GM18861 (cell line): Measurements from ENCODE around the gene ZNF318.
"Not testable (repeated sequence)": the region's sequence is repeated elsewhere in the genome, so short reads cannot be mapped to it uniquely, and the experiment has no call there.

Experiments used
- ATAC-seq: cut with Tn5 transposase; IDR thresholded peaks from one replicate; pipeline ENCODE4 v1.9.1; 2021; ENCODE audit not compliant: unreplicated experiment

ZNF318 gene

DNA sequence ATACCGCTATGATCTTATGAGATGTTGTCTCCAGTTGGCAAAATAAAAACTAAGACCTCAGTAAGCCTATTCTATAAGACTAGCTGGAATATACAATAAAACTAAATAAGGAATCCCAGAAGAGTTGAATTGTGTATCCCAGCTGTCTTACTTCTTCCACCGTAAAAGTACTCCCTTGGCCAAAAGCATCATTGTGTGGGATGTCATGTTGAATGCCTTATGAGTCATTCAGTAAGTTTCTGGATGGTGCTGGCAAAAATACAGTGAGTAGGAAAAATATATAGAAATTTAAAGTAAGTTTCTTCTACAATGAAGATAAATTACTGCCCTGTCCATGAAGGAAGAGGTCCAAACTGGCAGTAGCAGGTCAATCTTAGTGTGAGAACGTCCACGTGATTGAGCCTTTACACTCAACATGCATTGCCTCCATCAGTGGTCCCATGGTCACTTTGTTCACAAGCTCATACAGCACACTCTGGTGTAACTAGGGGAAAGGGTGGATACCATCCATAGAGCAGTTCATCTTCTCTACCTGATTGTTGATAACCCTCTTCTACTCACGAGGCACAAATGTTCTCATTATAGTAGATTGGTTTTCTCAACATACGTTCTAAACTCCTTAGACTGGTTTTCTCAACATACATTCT, 13.7 kb upstream of the ZNF318 start:
- peak; percentile 22 for ATAC-seq

DNA sequence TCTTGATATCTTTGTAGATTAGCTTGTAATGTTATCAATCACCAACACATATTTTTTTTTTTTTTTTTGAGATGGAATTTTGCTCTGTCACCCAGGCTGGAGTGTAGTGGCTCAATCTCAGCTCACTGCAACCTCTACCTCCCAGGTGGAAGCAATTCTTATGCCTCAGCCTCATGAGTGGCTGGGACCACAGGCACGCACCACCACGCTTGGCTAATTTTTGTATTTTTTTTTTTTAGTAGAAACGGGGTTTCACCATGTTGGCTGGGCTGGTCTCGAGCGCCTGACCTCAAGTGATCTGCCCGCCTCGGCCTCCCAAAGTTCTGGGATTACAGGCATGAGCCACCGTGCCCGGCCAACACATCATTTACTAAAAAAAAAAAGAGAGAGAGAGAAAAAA, 11.4 kb upstream of the ZNF318 start:
- not testable (repeated sequence) for ATAC-seq

DNA sequence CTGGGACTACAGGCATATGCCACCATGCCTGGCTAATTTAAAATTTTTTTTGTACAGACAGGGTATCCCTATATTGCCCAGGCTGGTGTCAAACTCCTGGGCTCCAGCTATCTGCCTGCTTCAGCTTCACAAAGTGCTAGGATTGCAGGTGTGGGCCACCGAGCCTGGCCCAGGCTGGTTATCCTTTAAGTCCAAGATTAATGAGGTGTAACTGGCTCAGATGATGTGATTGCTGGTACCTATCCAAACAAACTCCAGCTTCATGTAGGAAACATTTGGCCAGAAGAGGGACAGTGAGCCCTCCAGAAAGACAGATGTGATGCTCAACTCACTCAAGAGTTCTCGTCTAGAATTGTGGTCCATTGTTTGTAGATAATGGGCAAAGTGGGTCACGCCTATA, 9.2 kb upstream of the ZNF318 start:
- ATAC-seq, result no peak

DNA sequence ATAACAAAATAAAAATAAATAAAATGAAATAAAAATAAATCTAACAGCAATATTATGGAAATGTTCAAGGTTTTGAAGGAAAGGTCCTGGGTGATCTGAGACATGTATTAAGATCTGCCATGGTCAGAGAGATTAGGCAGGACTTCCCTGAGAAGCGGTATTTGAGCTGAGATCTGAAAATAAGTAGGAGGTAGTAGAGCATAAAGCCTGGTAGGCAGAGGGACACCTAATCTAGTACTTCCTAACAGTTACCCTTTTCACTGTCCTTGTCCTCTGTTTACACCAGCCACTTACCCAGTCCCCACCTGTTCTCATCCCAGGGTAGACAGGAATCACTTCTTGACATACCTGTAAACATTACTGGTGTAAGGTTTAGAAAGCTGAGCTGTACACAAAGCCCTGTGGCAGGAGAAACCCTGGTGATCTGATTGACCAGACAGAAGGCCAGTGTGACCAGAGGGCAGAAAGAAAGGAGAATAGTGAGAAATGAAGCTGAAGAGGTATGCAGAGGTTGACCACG, 8.3 kb upstream of the ZNF318 start:
- ATAC-seq, result no peak

GRCh38 chr6:43376551-43376981, 7.1 kb upstream of the ZNF318 start:
- peak; percentile 46 for ATAC-seq

DNA sequence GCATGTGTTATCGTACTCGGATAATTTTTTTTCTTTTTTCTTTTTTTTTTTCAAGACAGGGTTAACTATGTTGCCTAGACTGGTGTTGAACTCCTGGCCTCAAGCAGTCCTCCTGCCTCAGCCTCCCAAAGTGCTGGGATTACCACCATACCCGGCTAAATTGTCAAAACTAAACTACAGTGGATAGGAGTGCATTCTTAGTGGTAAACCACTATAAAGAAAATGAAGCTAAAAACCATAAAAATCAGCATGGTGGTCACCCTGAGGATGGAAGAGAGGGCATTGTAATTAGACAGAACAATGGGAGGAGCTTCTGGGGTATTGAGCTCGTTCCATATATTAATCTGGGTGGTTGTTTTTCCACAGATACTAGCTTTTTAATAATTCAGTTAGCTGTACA, 6.2 kb upstream of the ZNF318 start:
- ATAC-seq, result no peak

GRCh38 chr6:43373252-43373875, 3.9 kb upstream of the ZNF318 start:
- ATAC-seq, result no peak

DNA sequence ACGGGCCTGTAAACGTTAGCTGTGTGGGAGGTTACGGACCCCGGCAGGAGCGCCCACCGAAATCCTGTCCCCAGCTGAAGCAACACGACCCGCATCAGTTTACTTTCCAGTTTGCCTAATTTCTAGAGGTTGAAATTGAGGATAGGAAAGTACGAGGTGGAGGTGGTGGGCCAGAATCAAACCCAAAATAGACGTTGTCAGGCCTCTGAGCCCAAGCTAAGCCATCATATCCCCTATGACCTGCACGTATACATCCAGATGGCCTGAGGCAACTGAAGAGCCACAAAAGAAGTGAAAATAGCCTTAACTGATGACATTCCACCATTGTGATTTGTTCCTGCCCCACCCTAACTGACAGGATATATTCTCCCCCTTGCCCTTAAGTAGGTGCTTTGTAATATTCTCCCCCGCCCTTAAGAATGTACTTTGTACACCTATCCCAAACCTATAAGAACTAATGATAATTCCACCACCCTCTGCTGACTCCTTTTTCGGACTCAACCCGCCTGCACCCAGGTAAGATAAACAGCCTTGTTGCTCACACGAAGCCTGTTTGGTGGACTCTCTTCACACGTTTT, 645 bp upstream of the ZNF318 start:
- not testable (repeated sequence) for ATAC-seq

DNA sequence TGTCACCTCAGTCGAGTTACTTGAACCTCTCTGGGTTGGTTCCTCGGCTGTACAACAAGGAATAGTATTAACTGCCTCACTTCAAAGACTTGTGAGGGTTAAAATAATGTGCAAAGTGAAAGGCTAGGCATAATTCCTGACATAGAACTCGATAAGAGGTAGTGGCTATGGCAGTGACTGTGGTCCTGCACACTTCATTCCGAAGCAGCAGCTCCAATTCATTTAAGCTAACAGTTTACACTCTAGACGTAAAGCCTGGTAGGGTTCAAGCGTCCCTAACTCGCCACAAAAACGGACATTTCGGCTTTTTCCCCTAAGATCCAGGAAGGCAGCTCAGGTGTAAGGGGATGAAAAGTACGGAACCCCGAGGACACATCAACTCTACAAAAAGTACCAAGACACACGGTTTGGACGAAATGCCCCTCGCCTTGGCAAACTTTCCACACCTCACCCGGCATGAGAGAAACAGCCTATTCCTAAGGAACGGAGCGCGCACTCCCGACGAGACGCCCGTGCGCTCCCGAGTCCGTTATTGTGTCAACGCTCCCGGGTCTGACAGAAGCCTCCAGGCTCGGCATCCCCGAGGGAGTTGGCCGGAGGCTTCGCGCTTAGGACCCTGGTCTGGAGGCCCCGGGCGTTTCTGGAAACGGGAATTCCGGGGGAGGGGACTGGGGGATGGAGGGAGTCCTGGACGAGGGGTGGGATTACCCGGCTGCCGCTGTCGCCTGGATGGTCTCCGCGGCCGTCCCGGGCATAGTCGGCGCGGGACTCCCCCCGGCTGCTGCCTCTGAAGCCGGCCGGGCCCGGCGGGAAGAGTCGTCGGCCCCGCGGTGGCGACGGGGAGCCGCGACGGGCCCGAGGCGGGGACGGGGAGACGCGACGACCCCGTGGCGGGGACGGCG, 937 bp downstream of the ZNF318 start:
- peak; percentile 2 for ATAC-seq

GRCh38 chr6:43367245-43367984, 2.0 kb downstream of the ZNF318 start:
- ATAC-seq, result no peak

DNA sequence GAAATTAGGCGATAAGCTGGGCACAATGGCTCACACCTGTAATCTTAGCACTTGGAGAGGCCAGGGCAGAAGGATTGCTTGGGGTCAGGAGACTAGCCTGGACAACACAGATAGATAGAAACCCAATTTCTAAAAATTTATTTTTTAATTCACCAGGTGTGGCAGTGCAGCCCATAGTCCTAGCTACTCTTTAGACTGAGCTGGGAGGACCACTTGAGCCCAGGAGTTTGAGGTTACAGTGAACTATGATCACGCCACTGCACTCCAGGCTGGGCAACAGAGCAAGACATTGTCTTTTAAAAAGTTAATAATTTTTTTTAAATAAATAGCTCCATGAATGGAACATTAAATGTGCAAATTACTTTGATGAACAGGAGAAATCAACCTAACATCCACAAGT, 8.2 kb downstream of the ZNF318 start:
- ATAC-seq, result no peak

DNA sequence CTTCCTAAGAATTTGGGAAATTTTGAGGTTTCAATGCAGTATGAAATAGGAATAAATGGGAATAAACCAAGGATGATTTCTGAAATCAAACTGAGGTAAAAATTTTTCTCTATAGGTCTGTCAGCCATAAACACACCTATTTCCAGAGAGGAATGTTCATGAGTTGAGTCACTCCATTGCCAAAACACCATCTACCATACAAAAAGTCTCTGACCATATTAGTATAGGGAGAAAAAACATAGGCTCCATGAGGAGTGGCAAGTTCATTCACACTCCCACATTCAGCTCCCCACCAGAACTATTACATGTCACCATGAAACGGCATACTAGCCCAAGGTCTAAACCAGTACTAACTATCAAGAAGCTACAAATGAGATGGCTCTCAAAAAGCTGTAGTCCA, 9.6 kb downstream of the ZNF318 start:
- no peak for ATAC-seq

- no peak for ATAC-seq
Observed at GRCh38 chr6:43359381-43359780, 10.1 kb downstream of the ZNF318 start.

- ATAC-seq, result no peak
Observed at GRCh38 chr6:43355862-43356590, 13.4 kb downstream of the ZNF318 start.

DNA sequence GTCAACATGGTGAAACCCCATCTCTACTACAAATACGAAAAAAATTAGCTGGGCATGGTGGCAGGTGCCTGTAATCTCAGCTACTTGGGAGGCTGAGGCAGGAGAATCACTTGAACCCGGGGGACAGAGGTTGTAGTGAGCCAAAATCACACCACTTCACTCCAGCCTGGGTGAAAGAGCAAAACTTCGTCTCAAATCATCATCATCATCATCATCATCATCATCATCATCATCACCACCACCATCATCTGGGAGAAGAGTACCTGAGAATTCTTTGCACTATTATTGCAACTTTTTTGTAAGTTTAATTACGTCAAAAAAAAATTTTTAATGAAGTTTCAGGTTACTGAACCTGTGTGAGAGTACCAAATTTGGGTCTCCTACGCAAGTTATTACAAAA, 17.5 kb downstream of the ZNF318 start:
- ATAC-seq, result not testable (repeated sequence)

- no peak for ATAC-seq
Observed at GRCh38 chr6:43347444-43347843, 22.0 kb downstream of the ZNF318 start.

GRCh38 chr6:43347021-43347420, 22.4 kb downstream of the ZNF318 start:
- ATAC-seq, result no peak

- ATAC-seq, result not testable (repeated sequence)
Observed at GRCh38 chr6:43346243-43346642, 23.2 kb downstream of the ZNF318 start.

GRCh38 chr6:43339168-43339567, 30.3 kb downstream of the ZNF318 start:
- ATAC-seq, result peak; percentile 66

- peak; percentile 48 for ATAC-seq
Observed at GRCh38 chr6:43338243-43338642, 31.2 kb downstream of the ZNF318 start.
